Colon (tissue), 2 donors: ENCODE measurements around the gene TGFB3.
"Not testable (repeated sequence)": the region's sequence is repeated elsewhere in the genome, so short reads cannot be mapped to it uniquely, and the experiment has no call there.

ENCODE experiments used
- FAIRE-seq: peaks from 2 replicates; lab custom pipeline; 2012; peaks lifted over from hg19 to GRCh38; lab: Jason Lieb, UNC
- donor health status: control.
- donor health status: control.

Gene TGFB3

GRCh38 chr14:75981426-75982265 is at the start of gene TGFB3:
TSS of gene TGFB3 (minus strand) at chr14:75981995. CDS start at chr14:75980893, 1,102 bp downstream.
- FAIRE-seq: no peak

GRCh38 chr14:76024211-76024907 is 42.6 kb upstream of the TGFB3 start:
- FAIRE-seq: no peak

- no peak for FAIRE-seq
These were observed 42.0 kb upstream of the TGFB3 start for GRCh38 chr14:76023757-76024156.

- no peak for FAIRE-seq
These were observed 41.2 kb upstream of the TGFB3 start for GRCh38 chr14:76022991-76023390.

GRCh38 chr14:76019676-76020075 is 37.9 kb upstream of the TGFB3 start:
- no peak for FAIRE-seq

GRCh38 chr14:76015668-76016067 is 33.9 kb upstream of the TGFB3 start:
- no peak for FAIRE-seq

GRCh38 chr14:76015191-76015590 is 33.4 kb upstream of the TGFB3 start:
- FAIRE-seq: no peak

- no peak for FAIRE-seq
These were observed 30.6 kb upstream of the TGFB3 start for GRCh38 chr14:76012354-76012753.

GRCh38 chr14:76011930-76012329 is 30.1 kb upstream of the TGFB3 start:
- FAIRE-seq: no peak

GRCh38 chr14:76009627-76010026 is 27.8 kb upstream of the TGFB3 start:
- FAIRE-seq: not testable (repeated sequence)

GRCh38 chr14:76007852-76008251 is 26.1 kb upstream of the TGFB3 start:
- no peak for FAIRE-seq

- no peak for FAIRE-seq
These were observed 25.6 kb upstream of the TGFB3 start for GRCh38 chr14:76007379-76007778.

- no peak for FAIRE-seq
These were observed 24.5 kb upstream of the TGFB3 start for GRCh38 chr14:76006253-76006652.

GRCh38 chr14:76002383-76002782 is 20.6 kb upstream of the TGFB3 start:
- no peak for FAIRE-seq

- no peak for FAIRE-seq
These were observed 17.9 kb upstream of the TGFB3 start for GRCh38 chr14:75999511-76000190.

GRCh38 chr14:75996488-75996887 is 14.7 kb upstream of the TGFB3 start:
- no peak for FAIRE-seq

- FAIRE-seq: no peak
These were observed 13.7 kb upstream of the TGFB3 start for GRCh38 chr14:75995372-75996041.

GRCh38 chr14:75993567-75994041 is 11.8 kb upstream of the TGFB3 start:
- FAIRE-seq: no peak

GRCh38 chr14:75991753-75992152 is 10.0 kb upstream of the TGFB3 start:
- FAIRE-seq: no peak

- FAIRE-seq: no peak
These were observed 8.5 kb upstream of the TGFB3 start for GRCh38 chr14:75990297-75990696.

GRCh38 chr14:75989134-75989533 is 7.3 kb upstream of the TGFB3 start:
- FAIRE-seq: no peak
